Tibial artery (tissue), 4 donors: Measurements from ENCODE around the gene KLHL3.
A peak's percentile ranks its signal among the peaks of the same experiment; 100 is the strongest.

Experiments used
- DNase-seq, 2 donors: peaks; one replicate each; pipeline ENCODE4 v3.0.0-alpha.2; 2019
- H3K27ac ChIP-seq, 2 donors: fragments of 200-600 bp; sonication (generic) in 1 of 2; 1 replicate in 1 of 2; 2 replicates in 1 of 2; pipeline ENCODE4 v1.5.1; 2018 to 2019; ENCODE audit warnings: mild to moderate bottlenecking in 1 of 2
- H3K27me3 ChIP-seq, 2 donors: fragments of 200-600 bp; sonication (generic) in 1 of 2; one replicate each; pipeline versions ENCODE4 v1.5.1 to v1.6.0; 2016 to 2019
- H3K36me3 ChIP-seq, 3 donors: fragments of 200-600 bp; sonication (generic) in 2 of 3; one replicate each; pipeline ENCODE4 v1.5.1; 2016 to 2019; ENCODE audit warnings: mild to moderate bottlenecking in 2 of 3
- H3K4me1 ChIP-seq, 4 donors: fragments of 200-600 bp; sonication (generic) in 2 of 4; 1 replicate in 3 of 4; 2 replicates in 1 of 4; pipeline ENCODE4 v1.5.1; 2016 to 2019
- H3K4me3 ChIP-seq, 2 donors: fragments of 200-600 bp; sonication (generic) in 1 of 2; 1 replicate in 1 of 2; 2 replicates in 1 of 2; pipeline ENCODE4 v1.5.1; 2018 to 2019; ENCODE audit warnings: mild to moderate bottlenecking in 2 of 2
- H3K9me3 ChIP-seq, 3 donors: fragments of 200-600 bp; sonication (generic) in 1 of 3; one replicate each; pipeline ENCODE4 v1.5.1; 2016 to 2019
- intact Hi-C: fragments of 100-400 bp; cut with DNase I; formaldehyde crosslinking; loops from one replicate; pipeline ENCODE4 v1.15.0; 2023; ENCODE audit warnings: low total_unique reads
- TF ChIP-seq, protein P1 (sequence below), 2 experiments: fragments of 200-600 bp in 1 of 2; fragments of 450-650 bp in 1 of 2; IDR thresholded peaks; one replicate each; pipeline ENCODE4 v1.5.1; 2017 to 2019; ENCODE audit warnings: antibody characterized with exemption in 2 of 2, mild to moderate bottlenecking in 1 of 2, moderate library complexity in 1 of 2

KLHL3 gene

GRCh38 chr5:137630216-137630971 is 105.5 kb downstream of the KLHL3 start:
- no peak for DNase-seq
- Histone ChIP-seq H3K9me3 (no peaks in the 10 kb centered on the region), H3K4me3 (no peak overlapping the region), H3K27ac (peak overlapping the region; percentile 76 to 80), H3K36me3 (no peaks in the 10 kb centered on the region), H3K27me3 (no peaks in the 10 kb centered on the region), H3K4me1 (peaks cover 0 to 23% (median 14%) of the 10 kb centered on the region in 4 donors)
- TF ChIP-seq, protein P1, sequence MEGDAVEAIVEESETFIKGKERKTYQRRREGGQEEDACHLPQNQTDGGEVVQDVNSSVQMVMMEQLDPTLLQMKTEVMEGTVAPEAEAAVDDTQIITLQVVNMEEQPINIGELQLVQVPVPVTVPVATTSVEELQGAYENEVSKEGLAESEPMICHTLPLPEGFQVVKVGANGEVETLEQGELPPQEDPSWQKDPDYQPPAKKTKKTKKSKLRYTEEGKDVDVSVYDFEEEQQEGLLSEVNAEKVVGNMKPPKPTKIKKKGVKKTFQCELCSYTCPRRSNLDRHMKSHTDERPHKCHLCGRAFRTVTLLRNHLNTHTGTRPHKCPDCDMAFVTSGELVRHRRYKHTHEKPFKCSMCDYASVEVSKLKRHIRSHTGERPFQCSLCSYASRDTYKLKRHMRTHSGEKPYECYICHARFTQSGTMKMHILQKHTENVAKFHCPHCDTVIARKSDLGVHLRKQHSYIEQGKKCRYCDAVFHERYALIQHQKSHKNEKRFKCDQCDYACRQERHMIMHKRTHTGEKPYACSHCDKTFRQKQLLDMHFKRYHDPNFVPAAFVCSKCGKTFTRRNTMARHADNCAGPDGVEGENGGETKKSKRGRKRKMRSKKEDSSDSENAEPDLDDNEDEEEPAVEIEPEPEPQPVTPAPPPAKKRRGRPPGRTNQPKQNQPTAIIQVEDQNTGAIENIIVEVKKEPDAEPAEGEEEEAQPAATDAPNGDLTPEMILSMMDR (IDR thresholded peaks at IDR 0.05) = no peak
- intact Hi-C loops = no loop called here

DNA sequence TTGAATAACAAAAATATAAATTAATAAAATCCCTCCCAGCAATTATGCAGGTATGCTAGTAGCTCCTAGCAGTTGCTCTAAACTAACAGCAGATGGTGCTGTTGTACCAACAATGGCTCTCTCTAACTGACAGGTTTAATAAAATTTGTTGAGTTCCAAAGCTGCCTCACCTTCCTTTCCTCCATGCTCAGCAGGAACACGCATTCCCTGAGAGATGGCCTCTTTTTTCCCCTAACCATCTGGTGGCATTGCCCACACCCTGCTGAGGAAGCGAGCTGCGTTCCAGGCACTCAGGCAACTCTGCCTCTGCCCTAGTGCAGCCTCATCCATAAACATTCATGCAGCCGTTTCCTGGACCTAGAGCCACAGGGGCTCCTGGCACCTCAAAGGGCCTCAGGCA is 106.2 kb downstream of the KLHL3 start:
- H3K27me3 ChIP-seq = no peaks in the 10 kb centered on the region
- peak overlapping the region; percentile 76 to 80 for H3K27ac ChIP-seq
- H3K9me3 ChIP-seq = no peaks in the 10 kb centered on the region
- H3K4me3 ChIP-seq = peak overlapping the region in 1 of 2 donors; percentile 9
- H3K4me1 ChIP-seq = peaks cover 0 to 23% (median 14%) of the 10 kb centered on the region in 4 donors
- TF ChIP-seq, protein P1 (IDR thresholded peaks at IDR 0.05) = peak; percentile 92 to 94
- H3K36me3 ChIP-seq = no peaks in the 10 kb centered on the region
- DNase-seq = no peak
- intact Hi-C loops = loop anchor here (5.0 to 10.0 kb wide), 2 partner anchors 113 to 405 kb away; partner anchors contain the start of gene FAM13B

GRCh38 chr5:137627706-137628105 is 108.2 kb downstream of the KLHL3 start:
- H3K27ac ChIP-seq = no peak overlapping the region
- no peaks in the 10 kb centered on the region for H3K27me3 ChIP-seq
- no peak for DNase-seq
- intact Hi-C loops = loop anchor here (5.0 to 10.0 kb wide), 2 partner anchors 115 to 407 kb away; partner anchors contain the start of gene FAM13B
- TF ChIP-seq, protein P1 (IDR thresholded peaks at IDR 0.05) = no peak
- no peak overlapping the region for H3K4me3 ChIP-seq
- H3K4me1 ChIP-seq = peaks cover 0 to 36% (median 23%) of the 10 kb centered on the region in 4 donors
- no peaks in the 10 kb centered on the region for H3K36me3 ChIP-seq
- H3K9me3 ChIP-seq = no peaks in the 10 kb centered on the region

GRCh38 chr5:137627293-137627692 is 108.6 kb downstream of the KLHL3 start:
- H3K4me1 ChIP-seq = peaks cover 0 to 40% (median 27%) of the 10 kb centered on the region in 4 donors

DNA sequence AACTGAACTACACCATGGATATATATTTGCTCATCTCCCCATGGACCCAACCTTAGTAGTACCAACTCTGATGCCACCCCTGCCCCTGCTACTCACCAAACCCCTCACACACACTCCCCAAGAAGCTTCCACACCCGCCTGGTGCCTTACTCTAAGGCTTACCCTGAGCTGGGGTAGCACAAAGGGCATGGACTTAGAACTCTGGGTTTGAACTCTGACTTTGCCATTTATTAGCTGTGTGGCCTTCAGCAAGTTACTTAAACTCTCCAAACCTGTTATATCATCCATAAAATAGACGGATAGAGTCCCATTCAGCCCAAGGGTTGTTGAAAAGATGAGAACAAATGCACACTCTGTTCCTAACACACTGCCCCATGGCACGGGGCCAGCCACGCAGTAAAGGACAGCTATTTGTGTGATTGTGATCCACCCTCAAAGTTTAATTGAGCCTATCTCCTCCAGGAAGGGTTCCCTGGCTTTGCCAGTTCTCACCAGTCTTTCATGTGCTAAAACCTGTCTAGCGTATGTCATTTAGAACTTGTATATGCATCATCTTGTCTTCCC is 111.0 kb downstream of the KLHL3 start:
- no peak overlapping the region for H3K4me3 ChIP-seq
- H3K27me3 ChIP-seq = no peaks in the 10 kb centered on the region
- intact Hi-C loops = loop anchor here (5.0 to 10.0 kb wide), 2 partner anchors 117 to 410 kb away; partner anchors contain the start of gene FAM13B
- H3K4me1 ChIP-seq = peaks cover 0 to 45% (median 30%) of the 10 kb centered on the region in 4 donors
- no peaks in the 10 kb centered on the region for H3K36me3 ChIP-seq
- peak overlapping the region in 1 of 2 donors; percentile 80 for H3K27ac ChIP-seq
- DNase-seq = no peak
- TF ChIP-seq, protein P1 (IDR thresholded peaks at IDR 0.05) = no peak
- H3K9me3 ChIP-seq = no peaks in the 10 kb centered on the region

More at GRCh38 chr5:137627293-137627692, 108.6 kb downstream of the KLHL3 start:
- Histone ChIP-seq H3K4me3 (no peak overlapping the region), H3K9me3 (no peaks in the 10 kb centered on the region), H3K27me3 (no peaks in the 10 kb centered on the region), H3K36me3 (no peaks in the 10 kb centered on the region), H3K27ac (no peak overlapping the region)
- TF ChIP-seq, protein P1 (IDR thresholded peaks at IDR 0.05) = no peak
- DNase-seq = no peak
- intact Hi-C loops = loop anchor here (5.0 to 10.0 kb wide), 2 partner anchors 115 to 408 kb away; partner anchors contain the start of gene FAM13B
